Fibroblast of lung (primary cell): Measurements from ENCODE around the gene STARD13. TPM values are rescaled to one million over a fixed set of nuclear protein-coding genes. Genes with fewer than 3 reads are reported as not detected.
A peak's percentile ranks its signal among the peaks of the same experiment; 100 is the strongest.

ENCODE experiments used
- DNase-seq, 2 donors: peaks; one replicate each; pipeline versions ENCODE4 v3.0.0 to v3.0.0-alpha.2; 2010; ENCODE audit warnings: low read depth in 2 of 2
- H2AFZ ChIP-seq: 2 replicates; pipeline ENCODE4 v1.5.1; 2012; ENCODE audit warnings: low read length, control low read depth, inconsistent platforms
- H3K27ac ChIP-seq: 2 replicates; pipeline ENCODE4 v1.5.1; 2011; ENCODE audit warnings: low read length, control low read depth; ENCODE audit not compliant: insufficient read depth
- H3K27me3 ChIP-seq: 2 replicates; pipeline ENCODE4 v1.5.1; 2011; ENCODE audit warnings: mild to moderate bottlenecking, low read length; ENCODE audit not compliant: control insufficient read depth, insufficient read depth
- H3K36me3 ChIP-seq: 2 replicates; pipeline ENCODE4 v1.5.1; 2011; ENCODE audit warnings: low read length; ENCODE audit not compliant: control insufficient read depth, insufficient read depth
- H3K4me1 ChIP-seq: 2 replicates; pipeline ENCODE4 v1.5.1; 2011; ENCODE audit warnings: low read length; ENCODE audit not compliant: control insufficient read depth, insufficient read depth; ENCODE audit errors: extremely low read depth
- H3K4me2 ChIP-seq: 2 replicates; pipeline ENCODE4 v1.5.1; 2011; ENCODE audit warnings: low read length, control low read depth; ENCODE audit not compliant: insufficient read depth; ENCODE audit errors: extremely low read depth
- H3K4me3 ChIP-seq, 4 experiments: fragments of 200-600 bp in 1 of 4; sonication (generic) in 1 of 4; replicated peaks in 1 of 4; 2 replicates each; pipeline ENCODE4 v1.5.1; 2011 to 2016; ENCODE audit warnings: low read length in 4 of 4, low read depth in 3 of 4, mild to moderate bottlenecking in 3 of 4, control low read depth in 2 of 4, inconsistent platforms in 1 of 4, mixed read lengths in 1 of 4; ENCODE audit not compliant: insufficient read depth in 1 of 4; ENCODE audit errors: control extremely low read depth in 1 of 4
- H3K79me2 ChIP-seq: 2 replicates; pipeline ENCODE4 v1.5.1; 2012; ENCODE audit warnings: mild to moderate bottlenecking, low read length, inconsistent platforms; ENCODE audit not compliant: control insufficient read depth, insufficient read depth
- H3K9ac ChIP-seq: 2 replicates; pipeline ENCODE4 v1.5.1; 2011; ENCODE audit warnings: mild to moderate bottlenecking, low read length, control low read depth; ENCODE audit not compliant: insufficient read depth
- H3K9me3 ChIP-seq: 2 replicates; pipeline ENCODE4 v1.5.1; 2012; ENCODE audit warnings: low read depth, low read length; ENCODE audit not compliant: control insufficient read depth, insufficient read depth
- H4K20me1 ChIP-seq: 2 replicates; pipeline ENCODE4 v1.5.1; 2011; ENCODE audit warnings: low read length; ENCODE audit not compliant: control insufficient read depth, insufficient read depth; ENCODE audit errors: extremely low read depth
- CTCF ChIP-seq, 2 donors: IDR thresholded peaks in 1 of 2; conservative IDR thresholded peaks in 1 of 2; 1 replicate in 1 of 2; 2 replicates in 1 of 2; pipeline ENCODE4 v1.5.1; 2011 to 2012; ENCODE audit warnings: low read length in 2 of 2, control low read depth in 1 of 2, inconsistent platforms in 1 of 2, low read depth in 1 of 2, mild to moderate bottlenecking in 1 of 2
- EZH2 ChIP-seq: IDR thresholded peaks from 2 replicates; pipeline ENCODE4 v1.5.1; 2012; ENCODE audit warnings: low read length, control low read depth, mild to moderate bottlenecking; ENCODE audit errors: missing control alignments
- polyA plus RNA-seq, 2 donors: library from polyadenylated mRNA; depleted of rRNA in 1 of 2; stranded (reverse) in 1 of 2; unstranded in 1 of 2; fragments of >200 nt; gene quantifications; 2 replicates each; pipeline ENCODE4 v1.2.1, GENCODE V29; 2011 to 2012; ENCODE audit warnings: missing spikeins in 1 of 2
- total RNA-seq: library from RNA; depleted of rRNA; stranded (reverse); fragments of >200 nt; gene quantifications from 2 replicates; pipeline ENCODE4 v1.2.1, GENCODE V29; 2014

The STARD13 gene
- total and polyA plus RNA-seq, 2 donors (not counting 1 experiment from before 2014, with no cell fraction given) = 25.2 to 44.6 TPM

- Histone ChIP-seq H3K27me3 (no peaks in the 10 kb centered on the region), H3K9me3 (no peaks in the 10 kb centered on the region), H3K79me2 (peaks cover 93% of the 10 kb centered on the region), H3K27ac (peak overlapping the region; percentile 71), H3K9ac (no peak overlapping the region), H3K4me2 (peak overlapping the region; percentile 13), H3K4me3 (peak overlapping the region in 2 of 4 experiments; percentile 25 to 27), H2AFZ (no peak overlapping the region), H4K20me1 (no peaks in the 10 kb centered on the region), H3K36me3 (no peaks in the 10 kb centered on the region), H3K4me1 (peaks cover 25% of the 10 kb centered on the region)
- peak; percentile 44 to 69 for DNase-seq
- TF ChIP-seq EZH2 (no peak), CTCF (conservative IDR thresholded peaks at IDR 0.05 in 1 of 2, IDR thresholded peaks at IDR 0.05 in 1 of 2; ENCODE audit: low read depth in 1 of 2, low read length in 2 of 2) (no peak)
These were observed 79.7 kb downstream of the STARD13 start for GRCh38 chr13:33205804-33206221.

DNA sequence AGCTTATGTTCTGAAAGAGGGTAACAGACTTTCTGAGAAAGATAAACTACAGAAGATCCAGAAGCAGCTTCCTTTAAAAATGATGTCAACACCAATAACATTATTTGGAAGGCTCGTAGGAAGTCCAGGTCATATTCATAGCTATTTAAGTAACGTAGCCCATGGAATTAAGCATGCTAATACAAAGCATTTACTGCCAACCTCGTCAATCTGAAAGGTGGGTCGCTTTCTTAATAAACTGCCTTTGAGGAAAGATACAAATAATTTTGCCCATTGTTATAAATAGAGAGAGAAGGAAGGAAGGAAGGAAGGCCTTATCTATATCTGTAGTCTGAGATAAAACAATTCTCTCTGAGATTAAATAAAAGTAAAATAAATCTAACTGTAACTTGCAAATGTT lies 80.3 kb downstream of the STARD13 start:
- peak overlapping the region in 3 of 4 experiments; percentile 11 to 51 (median 19) for H3K4me3 ChIP-seq
- H3K79me2 ChIP-seq = peaks cover 91% of the 10 kb centered on the region
- DNase-seq = no peak
- peak overlapping the region; percentile 49 for H3K9ac ChIP-seq
- H3K4me2 ChIP-seq = peak overlapping the region; percentile 64
- H3K27me3 ChIP-seq = no peaks in the 10 kb centered on the region
- no peak overlapping the region for H2AFZ ChIP-seq
- TF ChIP-seq EZH2 (no peak), CTCF (conservative IDR thresholded peaks at IDR 0.05 in 1 of 2, IDR thresholded peaks at IDR 0.05 in 1 of 2; ENCODE audit: low read depth in 1 of 2, low read length in 2 of 2) (no peak)
- H3K36me3 ChIP-seq = peaks cover 2% of the 10 kb centered on the region
- peak overlapping the region; percentile 71 for H3K27ac ChIP-seq
- no peaks in the 10 kb centered on the region for H4K20me1 ChIP-seq
- H3K9me3 ChIP-seq = no peaks in the 10 kb centered on the region
- peaks cover 25% of the 10 kb centered on the region for H3K4me1 ChIP-seq

DNA sequence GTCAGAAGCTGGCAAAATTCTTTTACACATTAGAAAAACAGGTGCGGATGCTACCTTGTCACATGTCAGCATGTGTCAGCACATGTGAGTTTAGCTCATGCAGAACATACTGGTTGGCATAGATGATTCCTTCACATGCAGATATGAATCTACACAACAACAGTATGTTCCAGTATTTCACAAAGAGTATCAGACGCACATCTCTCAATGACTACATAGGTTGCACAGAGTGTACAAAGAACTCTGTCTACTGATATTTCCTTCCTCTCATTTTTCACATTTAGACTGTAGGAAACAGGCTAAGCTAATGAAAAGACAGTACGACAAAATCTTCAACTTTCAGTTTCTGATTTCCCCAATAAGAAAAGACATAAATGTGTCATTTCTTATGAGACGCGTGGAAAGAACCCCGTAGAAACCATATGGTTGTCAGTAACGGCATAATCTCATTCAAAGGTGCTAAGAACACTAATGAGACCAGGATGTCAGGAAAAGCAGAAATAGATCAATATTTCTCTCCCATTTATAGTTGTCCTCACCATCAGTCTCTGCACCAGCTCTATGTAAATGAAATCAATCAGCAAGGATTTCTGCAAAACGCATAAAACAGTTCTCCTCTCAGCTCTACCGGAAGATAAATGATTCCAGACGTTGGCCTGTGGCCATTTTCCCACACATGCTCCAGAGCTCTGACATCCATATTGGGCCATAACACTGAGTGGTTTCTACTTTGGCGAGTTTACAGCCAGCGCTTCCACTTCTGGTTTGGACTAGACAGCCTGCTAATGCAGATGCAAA lies 81.2 kb downstream of the STARD13 start:
- H3K79me2 ChIP-seq = peaks cover 91% of the 10 kb centered on the region
- peak; percentile 89 to 95 for DNase-seq
- TF ChIP-seq CTCF (conservative IDR thresholded peaks at IDR 0.05 in 1 of 2, IDR thresholded peaks at IDR 0.05 in 1 of 2; ENCODE audit: low read depth in 1 of 2, low read length in 2 of 2) = no peak
- no peak for TF ChIP-seq EZH2
- H2AFZ ChIP-seq = no peak overlapping the region
- peak overlapping the region; percentile 64 for H3K4me2 ChIP-seq
- H3K9ac ChIP-seq = peak overlapping the region; percentile 49
- peaks cover 31% of the 10 kb centered on the region for H3K4me1 ChIP-seq
- H3K9me3 ChIP-seq = no peaks in the 10 kb centered on the region
- H3K27me3 ChIP-seq = no peaks in the 10 kb centered on the region
- no peaks in the 10 kb centered on the region for H4K20me1 ChIP-seq
- peak overlapping the region; percentile 11 to 55 (median 40) for H3K4me3 ChIP-seq
- H3K27ac ChIP-seq = peak overlapping the region; percentile 71
- peaks cover 5% of the 10 kb centered on the region for H3K36me3 ChIP-seq
